HepG2 (cell line): ENCODE data around the gene ANP32A. TPM values are rescaled to one million over a fixed set of nuclear protein-coding genes. Genes with fewer than 3 reads are reported as not detected.

Experiments
- ATAC-seq: fragments of 200-7000 bp; cut with Tn5 transposase; 3 replicates; pipeline ENCODE4 v1.9.1; 2020; ENCODE audit warnings: mild to moderate bottlenecking, moderate library complexity
- BruUV-seq: library from RNA; stranded (reverse); fragments of 400-500 nt; replicated peaks from 2 replicates; lab custom pipeline; 2021; lab: Mats Ljungman, UMichigan
- CTCF ChIA-PET: fragments of 300-600 bp; formaldehyde crosslinking; extraction: SDS; loops from one replicate; lab custom pipeline; 2021; ENCODE audit warnings: low total read pairs, inconsistent platforms, low intra/inter-chr PET ratio; lab: Yijun Ruan, JAX
- POLR2A ChIA-PET: fragments of 350-600 bp; sonication (Branson Sonifier 250); formaldehyde crosslinking; loops from one replicate; lab custom pipeline; 2020; ENCODE audit warnings: antibody characterized with exemption, inconsistent platforms; lab: Yijun Ruan, JAX
- DNase-seq: peaks from one replicate; pipeline ENCODE4 v3.0.0-alpha.2; 2015; ENCODE audit warnings: low spot score
- FAIRE-seq: peaks from 3 replicates; lab custom pipeline; 2011; peaks lifted over from hg19 to GRCh38; lab: Jason Lieb, UNC
- H2AFZ ChIP-seq: one replicate; pipeline ENCODE4 v1.6.1; 2011; ENCODE audit warnings: low read length, inconsistent platforms
- H3K27ac ChIP-seq: fragments of 300-600 bp; 3 replicates; pipeline ENCODE4 v1.8.0; 2011; ENCODE audit warnings: mixed run types, mild to moderate bottlenecking, mixed read lengths, low read length, inconsistent platforms; ENCODE audit not compliant: insufficient read depth; ENCODE audit errors: extremely low read length
- H3K27me3 ChIP-seq, 2 experiments: fragments of 200-600 bp in 1 of 2; 2 replicates in 1 of 2; 3 replicates in 1 of 2; pipeline versions ENCODE4 v1.6.0 to v1.8.0; 2011; ENCODE audit warnings: low read length in 2 of 2, mild to moderate bottlenecking in 2 of 2, moderate library complexity in 2 of 2, inconsistent platforms in 1 of 2; ENCODE audit not compliant: insufficient read depth in 2 of 2, control insufficient read depth in 1 of 2
- H3K36me3 ChIP-seq, 2 experiments: fragments of 200-600 bp in 1 of 2; replicated peaks in 1 of 2; 2 replicates in 1 of 2; 3 replicates in 1 of 2; pipeline versions ENCODE4 v1.5.1 to v1.8.0; 2011; ENCODE audit warnings: low read length in 2 of 2, inconsistent platforms in 1 of 2; ENCODE audit not compliant: insufficient read depth in 2 of 2, control insufficient read depth in 1 of 2
- H3K4me1 ChIP-seq: 2 replicates; pipeline ENCODE4 v1.5.1; 2012; ENCODE audit warnings: low read length, inconsistent platforms; ENCODE audit not compliant: insufficient read depth
- H3K4me2 ChIP-seq: 2 replicates; pipeline ENCODE4 v1.6.0; 2011; ENCODE audit warnings: low read depth, low read length, inconsistent platforms
- H3K4me3 ChIP-seq, 3 experiments: fragments of 200-600 bp in 1 of 3; sonication (generic), shearing (Covaris generic) in 1 of 3; replicated peaks in 1 of 3; 2 replicates each; pipeline ENCODE4 v1.5.1; 2011 to 2016; ENCODE audit warnings: low read length in 3 of 3, inconsistent platforms in 2 of 3, low read depth in 2 of 3, mild to moderate bottlenecking in 2 of 3, control low read depth in 1 of 3, mixed read lengths in 1 of 3; ENCODE audit not compliant: insufficient read depth in 1 of 3
- H3K79me2 ChIP-seq: one replicate; pipeline ENCODE4 v1.6.1; 2011; ENCODE audit warnings: low read length, inconsistent platforms; ENCODE audit not compliant: insufficient read depth
- H3K9ac ChIP-seq: 2 replicates; pipeline ENCODE4 v1.6.0; 2011; ENCODE audit warnings: mild to moderate bottlenecking, low read depth, low read length, inconsistent platforms; ENCODE audit not compliant: insufficient read depth
- H3K9me3 ChIP-seq: 2 replicates; pipeline ENCODE4 v1.5.1; 2012; ENCODE audit warnings: mild to moderate bottlenecking, low read length
- H4K20me1 ChIP-seq: 2 replicates; pipeline ENCODE4 v1.6.0; 2011; ENCODE audit warnings: inconsistent platforms, mild to moderate bottlenecking, low read length, moderate library complexity; ENCODE audit not compliant: insufficient read depth
- ATAD3A ChIP-seq: sonication (generic); formaldehyde crosslinking; IDR thresholded peaks from 2 replicates; pipeline ENCODE4 v1.4.0; 2020; ENCODE audit warnings: missing genetic modification reagents
- DDIT3 ChIP-seq: sonication (generic); formaldehyde crosslinking; IDR thresholded peaks from 2 replicates; pipeline ENCODE4 v1.4.0; 2020; ENCODE audit warnings: mild to moderate bottlenecking, missing genetic modification reagents
- KAT2B ChIP-seq: fragments of 150-350 bp; IDR thresholded peaks from 2 replicates; pipeline ENCODE4 v1.6.1; 2014; ENCODE audit warnings: low read depth, low read length, borderline replicate concordance
- MIXL1 ChIP-seq: IDR thresholded peaks from 2 replicates; pipeline ENCODE4 v1.6.1; 2016
- PBX3 ChIP-seq: sonication (generic); formaldehyde crosslinking; IDR thresholded peaks from 2 replicates; pipeline ENCODE4 v1.8.1; 2023; ENCODE audit warnings: missing genetic modification reagents, inconsistent platforms, borderline replicate concordance
- ZBTB4 ChIP-seq: sonication (generic); formaldehyde crosslinking; IDR thresholded peaks from 2 replicates; pipeline ENCODE4 v1.4.0; 2020; ENCODE audit warnings: missing genetic modification reagents, mild to moderate bottlenecking, borderline replicate concordance
- ZFP82 ChIP-seq: sonication (generic); formaldehyde crosslinking; IDR thresholded peaks from 2 replicates; pipeline ENCODE4 v1.5.1; 2020; ENCODE audit warnings: mild to moderate bottlenecking, missing genetic modification reagents, borderline replicate concordance
- ZNF574 ChIP-seq: sonication (generic); formaldehyde crosslinking; IDR thresholded peaks from 2 replicates; pipeline ENCODE4 v1.4.0; 2020; ENCODE audit warnings: missing genetic modification reagents
- ZNF784 ChIP-seq: sonication (generic); formaldehyde crosslinking; IDR thresholded peaks from 2 replicates; pipeline ENCODE4 v1.5.1; 2020; ENCODE audit warnings: missing genetic modification reagents, mild to moderate bottlenecking, borderline replicate concordance
- ZXDC ChIP-seq: sonication (generic); formaldehyde crosslinking; IDR thresholded peaks from 2 replicates; pipeline ENCODE4 v1.5.0; 2020; ENCODE audit warnings: mild to moderate bottlenecking, missing genetic modification reagents
- WGBS: methylation state at CpG from one replicate; pipeline ENCODE4 v1.1.6; 2017; ENCODE audit warnings: low lambda C conversion rate; 5-methylcytosine and 5-hydroxymethylcytosine counted together
- in situ Hi-C: cut with HindIII; loops from 2 replicates; pipeline ENCODE4 v1.10.0; 2017; ENCODE audit warnings: low pct_unique_long_range_greater_than_20kb; ENCODE audit not compliant: extremely low pct_ligation_motif_present
- intact Hi-C: fragments of 100-400 bp; cut with micrococcal nuclease; formaldehyde crosslinking; loops from one replicate; pipeline ENCODE4 v1.10.0; 2022; ENCODE audit not compliant: unreplicated experiment
- polyA plus RNA-seq, 8 experiments: library from polyadenylated mRNA; depleted of rRNA in 3 of 8; stranded (reverse) in 7 of 8; unstranded in 1 of 8; fragments of >200 nt; fragmentation: Illumina TruSeq in 4 of 8; extraction: Trizol in 4 of 8; gene quantifications; 2 replicates each; pipeline versions ENCODE4 v1.2.1 to v1.2.3, GENCODE V29; 2011 to 2016; ENCODE audit warnings: low read depth in 4 of 8, missing spikeins in 1 of 8, mixed read lengths in 1 of 8; ENCODE audit not compliant: insufficient read depth in 1 of 8
- total RNA-seq, 5 experiments: library from RNA; depleted of rRNA; stranded (reverse); fragments of >200 nt; fragmentation: Illumina TruSeq; extraction: Trizol; gene quantifications; 2 replicates each; pipeline ENCODE4 v1.2.3, GENCODE V29; 2016; ENCODE audit warnings: low read depth in 1 of 5

Gene ANP32A
- total and polyA plus RNA-seq, 2 of the 13 experiments (the other 11 are each of a cell fraction or from before 2014, with no cell fraction given): 60.6 to 206 TPM

GRCh38 chr15:68733666-68734065, 87.0 kb downstream of the ANP32A start:
- in situ Hi-C loops: loop anchor here (5.0 kb wide), 1 partner anchor 144 kb away; no protein-coding TSS in a partner anchor
- Histone ChIP-seq H3K79me2 (no peaks in the 10 kb centered on the region), H3K36me3 (no peaks in the 10 kb centered on the region), H3K4me1 (no peaks in the 10 kb centered on the region), H3K9me3 (no peaks in the 10 kb centered on the region), H3K4me2 (no peak overlapping the region), H3K27ac (no peak overlapping the region), H3K9ac (no peak overlapping the region), H4K20me1 (no peaks in the 10 kb centered on the region), H2AFZ (no peak overlapping the region), H3K27me3 (peaks cover 0 to 13% of the 10 kb centered on the region in 2 experiments; a peak in 2 of 5 replicates), H3K4me3 (no peak overlapping the region)
- ATAC-seq (no peak), DNase-seq (no peak), FAIRE-seq (no peak)
- 8% methylated on average over 6 of the region's 6 CpGs for WGBS
- intact Hi-C loops: no loop called here
- POLR2A ChIA-PET: no interaction called here
- TF ChIP-seq ZNF574 (CRISPR knock-in tag) (no peak), ZXDC (CRISPR knock-in tag) (no peak), ZNF784 (CRISPR knock-in tag) (no peak), ATAD3A (CRISPR knock-in tag) (no peak), ZBTB4 (CRISPR knock-in tag) (no peak), ZFP82 (CRISPR knock-in tag) (no peak), KAT2B (no peak), DDIT3 (CRISPR knock-in tag) (no peak), MIXL1 (CRISPR knock-in tag) (no peak), PBX3 (no peak)
- CTCF ChIA-PET: no interaction called here
- no TSS peak for BruUV-seq
